NCI-H82 (cell line): ENCODE results near the gene GIPC2.
A peak's percentile ranks its signal among the peaks of the same experiment; 100 is the strongest.
"Not testable (repeated sequence)": the region's sequence is repeated elsewhere in the genome, so short reads cannot be mapped to it uniquely, and the experiment has no call there.

Experiments
- DNase-seq: peaks from one replicate; lab custom pipeline; 2025; lab: John Stamatoyannopoulos, UW

GIPC2 gene

GRCh38 chr1:78045926-78046778, at the start of gene GIPC2:
GIPC2 (plus strand) TSS chr1:78045966; CDS start chr1:78046095, 129 bp downstream.
- no peak for DNase-seq

GRCh38 chr1:77996734-77997133, 49.0 kb upstream of the GIPC2 start:
- DNase-seq = no peak

- not testable (repeated sequence) for DNase-seq
Measured at GRCh38 chr1:78000536-78000935, 45.2 kb upstream of the GIPC2 start.

GRCh38 chr1:78003070-78003746, 42.6 kb upstream of the GIPC2 start:
- DNase-seq = no peak

- peak; percentile 81 for DNase-seq
Measured at GRCh38 chr1:78003882-78004718, 41.7 kb upstream of the GIPC2 start.

- DNase-seq = peak; percentile 94
Measured at GRCh38 chr1:78004719-78005447, 40.9 kb upstream of the GIPC2 start, which contains the start of gene DNAJB4. DNAJB4 (plus strand) TSS chr1:78004939; CDS start chr1:78005111, 172 bp downstream.

- DNase-seq = no peak
Measured at GRCh38 chr1:78005448-78005722, 40.4 kb upstream of the GIPC2 start.

- DNase-seq = peak; percentile 27
Measured at GRCh38 chr1:78005755-78006154, 40.0 kb upstream of the GIPC2 start.

GRCh38 chr1:78006521-78006920, 39.2 kb upstream of the GIPC2 start:
- DNase-seq = no peak

- DNase-seq = no peak
Measured at GRCh38 chr1:78007677-78008341, 38.0 kb upstream of the GIPC2 start.

GRCh38 chr1:78009276-78009675, 36.5 kb upstream of the GIPC2 start:
- DNase-seq = no peak

- DNase-seq = no peak
Measured at GRCh38 chr1:78009836-78010235, 35.9 kb upstream of the GIPC2 start.

GRCh38 chr1:78011050-78011449, 34.7 kb upstream of the GIPC2 start:
- no peak for DNase-seq

- DNase-seq = no peak
Measured at GRCh38 chr1:78015148-78015547, 30.6 kb upstream of the GIPC2 start.

- no peak for DNase-seq
Measured at GRCh38 chr1:78019024-78019423, 26.7 kb upstream of the GIPC2 start.

- not testable (repeated sequence) for DNase-seq
Measured at GRCh38 chr1:78021134-78021533, 24.6 kb upstream of the GIPC2 start.

GRCh38 chr1:78029793-78030192, 16.0 kb upstream of the GIPC2 start:
- DNase-seq = no peak

- no peak for DNase-seq
Measured at GRCh38 chr1:78032996-78033796, 12.6 kb upstream of the GIPC2 start.

GRCh38 chr1:78033797-78034172, 12.0 kb upstream of the GIPC2 start:
- no peak for DNase-seq

GRCh38 chr1:78035121-78035520, 10.6 kb upstream of the GIPC2 start:
- DNase-seq = no peak

- no peak for DNase-seq
Measured at GRCh38 chr1:78036450-78036849, 9.3 kb upstream of the GIPC2 start.
